Measurements from ENCODE around the gene G0S2. TPM values are rescaled to one million over a fixed set of nuclear protein-coding genes. Genes with fewer than 3 reads are reported as not detected.

Gene G0S2
- polyA plus RNA-seq, 1 donor from 2014 or later: 0.33 TPM

GRCh38 chr1:209708297-209708696, 33.1 kb downstream of the G0S2 start:
- no peaks in the 10 kb centered on the region for H3K79me2 ChIP-seq (replicated peaks; ENCODE audit: insufficient read depth, low read length)
- H3K27me3 ChIP-seq (ENCODE audit: insufficient read depth, low read depth, low read length): no peaks in the 10 kb centered on the region
- H2AFZ ChIP-seq (ENCODE audit: low read depth, low read length): no peak overlapping the region
- H3K36me3 ChIP-seq (ENCODE audit: insufficient read depth, low read length): no peaks in the 10 kb centered on the region
- H4K20me1 ChIP-seq (ENCODE audit: insufficient read depth): no peaks in the 10 kb centered on the region
- no peak overlapping the region for H3K27ac ChIP-seq (ENCODE audit: low read length)
- H3K9me3 ChIP-seq (ENCODE audit: low read length): no peaks in the 10 kb centered on the region
- no peaks in the 10 kb centered on the region for H3F3A ChIP-seq (ENCODE audit: insufficient read depth, low read length, poor library complexity, severe bottlenecking)
- TF ChIP-seq TAF1 (IDR thresholded peaks at IDR 0.05; ENCODE audit: low read depth) (no peak), POLR2AphosphoS5 (IDR thresholded peaks at IDR 0.05) (no peak), MXI1 (conservative IDR thresholded peaks at IDR 0.05; ENCODE audit: poor library complexity, severe bottlenecking) (no peak), EP300 (conservative IDR thresholded peaks at IDR 0.05; ENCODE audit: poor library complexity, severe bottlenecking) (no peak), RAD21 (conservative IDR thresholded peaks at IDR 0.05) (no peak), SMC3 (conservative IDR thresholded peaks at IDR 0.05; ENCODE audit: poor library complexity) (no peak), EZH2 (IDR thresholded peaks at IDR 0.05; ENCODE audit: borderline replicate concordance, insufficient read depth, low read length, poor library complexity, severe bottlenecking) (no peak)
- TF ChIP-seq, protein P1, sequence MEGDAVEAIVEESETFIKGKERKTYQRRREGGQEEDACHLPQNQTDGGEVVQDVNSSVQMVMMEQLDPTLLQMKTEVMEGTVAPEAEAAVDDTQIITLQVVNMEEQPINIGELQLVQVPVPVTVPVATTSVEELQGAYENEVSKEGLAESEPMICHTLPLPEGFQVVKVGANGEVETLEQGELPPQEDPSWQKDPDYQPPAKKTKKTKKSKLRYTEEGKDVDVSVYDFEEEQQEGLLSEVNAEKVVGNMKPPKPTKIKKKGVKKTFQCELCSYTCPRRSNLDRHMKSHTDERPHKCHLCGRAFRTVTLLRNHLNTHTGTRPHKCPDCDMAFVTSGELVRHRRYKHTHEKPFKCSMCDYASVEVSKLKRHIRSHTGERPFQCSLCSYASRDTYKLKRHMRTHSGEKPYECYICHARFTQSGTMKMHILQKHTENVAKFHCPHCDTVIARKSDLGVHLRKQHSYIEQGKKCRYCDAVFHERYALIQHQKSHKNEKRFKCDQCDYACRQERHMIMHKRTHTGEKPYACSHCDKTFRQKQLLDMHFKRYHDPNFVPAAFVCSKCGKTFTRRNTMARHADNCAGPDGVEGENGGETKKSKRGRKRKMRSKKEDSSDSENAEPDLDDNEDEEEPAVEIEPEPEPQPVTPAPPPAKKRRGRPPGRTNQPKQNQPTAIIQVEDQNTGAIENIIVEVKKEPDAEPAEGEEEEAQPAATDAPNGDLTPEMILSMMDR (IDR thresholded peaks at IDR 0.05; ENCODE audit: poor library complexity, severe bottlenecking): no peak
- TF ChIP-seq, protein P2, sequence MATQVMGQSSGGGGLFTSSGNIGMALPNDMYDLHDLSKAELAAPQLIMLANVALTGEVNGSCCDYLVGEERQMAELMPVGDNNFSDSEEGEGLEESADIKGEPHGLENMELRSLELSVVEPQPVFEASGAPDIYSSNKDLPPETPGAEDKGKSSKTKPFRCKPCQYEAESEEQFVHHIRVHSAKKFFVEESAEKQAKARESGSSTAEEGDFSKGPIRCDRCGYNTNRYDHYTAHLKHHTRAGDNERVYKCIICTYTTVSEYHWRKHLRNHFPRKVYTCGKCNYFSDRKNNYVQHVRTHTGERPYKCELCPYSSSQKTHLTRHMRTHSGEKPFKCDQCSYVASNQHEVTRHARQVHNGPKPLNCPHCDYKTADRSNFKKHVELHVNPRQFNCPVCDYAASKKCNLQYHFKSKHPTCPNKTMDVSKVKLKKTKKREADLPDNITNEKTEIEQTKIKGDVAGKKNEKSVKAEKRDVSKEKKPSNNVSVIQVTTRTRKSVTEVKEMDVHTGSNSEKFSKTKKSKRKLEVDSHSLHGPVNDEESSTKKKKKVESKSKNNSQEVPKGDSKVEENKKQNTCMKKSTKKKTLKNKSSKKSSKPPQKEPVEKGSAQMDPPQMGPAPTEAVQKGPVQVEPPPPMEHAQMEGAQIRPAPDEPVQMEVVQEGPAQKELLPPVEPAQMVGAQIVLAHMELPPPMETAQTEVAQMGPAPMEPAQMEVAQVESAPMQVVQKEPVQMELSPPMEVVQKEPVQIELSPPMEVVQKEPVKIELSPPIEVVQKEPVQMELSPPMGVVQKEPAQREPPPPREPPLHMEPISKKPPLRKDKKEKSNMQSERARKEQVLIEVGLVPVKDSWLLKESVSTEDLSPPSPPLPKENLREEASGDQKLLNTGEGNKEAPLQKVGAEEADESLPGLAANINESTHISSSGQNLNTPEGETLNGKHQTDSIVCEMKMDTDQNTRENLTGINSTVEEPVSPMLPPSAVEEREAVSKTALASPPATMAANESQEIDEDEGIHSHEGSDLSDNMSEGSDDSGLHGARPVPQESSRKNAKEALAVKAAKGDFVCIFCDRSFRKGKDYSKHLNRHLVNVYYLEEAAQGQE (IDR thresholded peaks at IDR 0.05; ENCODE audit: borderline replicate concordance): no peak
- H3K9me2 ChIP-seq (ENCODE audit: insufficient read depth, low read length): no peaks in the 10 kb centered on the region
- H3K4me3 ChIP-seq (ENCODE audit: low read length): no peak overlapping the region
- H3K9ac ChIP-seq (ENCODE audit: low read length): no peak overlapping the region
- no peak overlapping the region for H3K4me2 ChIP-seq (ENCODE audit: low read length)

DNA sequence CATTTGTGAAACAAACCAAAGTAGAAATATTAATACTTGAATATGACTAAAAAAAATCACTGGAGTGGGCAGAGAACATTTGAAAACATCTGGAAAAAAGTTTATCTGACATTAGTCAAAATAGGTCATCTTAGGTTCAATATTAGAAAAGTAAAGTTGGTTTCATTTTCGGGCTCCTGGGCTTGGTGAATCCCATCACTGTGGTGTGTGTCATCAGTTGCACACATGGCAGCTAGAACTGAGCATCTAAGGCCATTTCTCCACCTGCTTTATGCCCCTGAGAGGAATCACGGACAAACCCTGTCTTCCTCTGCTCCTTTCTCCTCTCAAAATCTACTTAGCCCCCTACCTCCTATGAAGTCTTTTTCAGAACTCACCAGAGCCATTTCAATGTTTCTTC, 34.9 kb downstream of the G0S2 start:
- Histone ChIP-seq H3K4me2 (ENCODE audit: low read length) (no peak overlapping the region), H3K4me3 (ENCODE audit: low read length) (no peak overlapping the region), H3K36me3 (ENCODE audit: insufficient read depth, low read length) (no peaks in the 10 kb centered on the region), H3K9me2 (ENCODE audit: insufficient read depth, low read length) (no peaks in the 10 kb centered on the region), H2AFZ (ENCODE audit: low read depth, low read length) (no peak overlapping the region), H3K27ac (ENCODE audit: low read length) (no peak overlapping the region), H4K20me1 (ENCODE audit: insufficient read depth) (no peaks in the 10 kb centered on the region), H3K79me2 (replicated peaks; ENCODE audit: insufficient read depth, low read length) (no peaks in the 10 kb centered on the region), H3F3A (ENCODE audit: insufficient read depth, low read length, poor library complexity, severe bottlenecking) (no peaks in the 10 kb centered on the region), H3K9me3 (ENCODE audit: low read length) (no peaks in the 10 kb centered on the region), H3K9ac (ENCODE audit: low read length) (no peak overlapping the region), H3K27me3 (ENCODE audit: insufficient read depth, low read depth, low read length) (no peaks in the 10 kb centered on the region)
- TF ChIP-seq EZH2 (IDR thresholded peaks at IDR 0.05; ENCODE audit: borderline replicate concordance, insufficient read depth, low read length, poor library complexity, severe bottlenecking) (no peak), MXI1 (conservative IDR thresholded peaks at IDR 0.05; ENCODE audit: poor library complexity, severe bottlenecking) (no peak), EP300 (conservative IDR thresholded peaks at IDR 0.05; ENCODE audit: poor library complexity, severe bottlenecking) (no peak), SMC3 (conservative IDR thresholded peaks at IDR 0.05; ENCODE audit: poor library complexity) (no peak), TAF1 (IDR thresholded peaks at IDR 0.05; ENCODE audit: low read depth) (no peak), RAD21 (conservative IDR thresholded peaks at IDR 0.05) (no peak), POLR2AphosphoS5 (IDR thresholded peaks at IDR 0.05) (no peak)
- TF ChIP-seq, protein P2 (IDR thresholded peaks at IDR 0.05; ENCODE audit: borderline replicate concordance): no peak
- TF ChIP-seq, protein P1 (IDR thresholded peaks at IDR 0.05; ENCODE audit: poor library complexity, severe bottlenecking): no peak

All from neural cell (in vitro differentiated cells).